Ammon's horn (tissue), 1 donor: Measurements from ENCODE around the gene AP2B1.
A peak's percentile ranks its signal among the peaks of the same experiment; 100 is the strongest.

ENCODE experiments used
- DNase-seq: peaks from one replicate; pipeline ENCODE4 v3.0.0-alpha.2; 2016; ENCODE audit warnings: low spot score

AP2B1 gene

DNA sequence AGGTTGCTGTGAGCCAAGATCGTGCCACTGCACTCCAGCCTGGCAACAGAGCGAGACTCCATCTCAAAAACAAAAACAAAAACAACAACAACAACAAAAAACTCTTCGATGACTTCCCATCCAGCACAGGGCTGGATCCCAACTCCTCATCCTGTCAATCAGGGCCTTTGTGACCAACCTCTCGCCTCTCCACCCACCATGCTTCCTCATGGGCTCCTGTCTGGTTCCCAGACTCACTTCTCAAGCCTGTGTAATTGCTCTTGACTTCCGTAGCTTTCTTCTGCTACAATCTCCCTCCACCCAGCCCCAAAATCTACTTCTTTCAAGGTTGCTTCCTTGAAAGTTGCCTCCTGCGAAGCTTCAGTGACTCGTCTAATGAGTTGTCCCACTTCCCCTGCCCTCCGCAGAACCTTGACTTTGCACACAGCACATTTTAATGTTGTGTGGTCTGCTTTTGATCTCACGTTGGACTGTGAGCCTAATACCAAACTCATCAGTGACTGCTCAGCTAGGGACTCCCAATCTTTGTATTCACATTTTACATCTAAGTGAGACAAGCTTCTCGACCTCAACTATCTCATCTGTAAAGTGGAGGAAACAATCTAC, 143.4 kb downstream of the AP2B1 start:
- DNase-seq: no peak

DNA sequence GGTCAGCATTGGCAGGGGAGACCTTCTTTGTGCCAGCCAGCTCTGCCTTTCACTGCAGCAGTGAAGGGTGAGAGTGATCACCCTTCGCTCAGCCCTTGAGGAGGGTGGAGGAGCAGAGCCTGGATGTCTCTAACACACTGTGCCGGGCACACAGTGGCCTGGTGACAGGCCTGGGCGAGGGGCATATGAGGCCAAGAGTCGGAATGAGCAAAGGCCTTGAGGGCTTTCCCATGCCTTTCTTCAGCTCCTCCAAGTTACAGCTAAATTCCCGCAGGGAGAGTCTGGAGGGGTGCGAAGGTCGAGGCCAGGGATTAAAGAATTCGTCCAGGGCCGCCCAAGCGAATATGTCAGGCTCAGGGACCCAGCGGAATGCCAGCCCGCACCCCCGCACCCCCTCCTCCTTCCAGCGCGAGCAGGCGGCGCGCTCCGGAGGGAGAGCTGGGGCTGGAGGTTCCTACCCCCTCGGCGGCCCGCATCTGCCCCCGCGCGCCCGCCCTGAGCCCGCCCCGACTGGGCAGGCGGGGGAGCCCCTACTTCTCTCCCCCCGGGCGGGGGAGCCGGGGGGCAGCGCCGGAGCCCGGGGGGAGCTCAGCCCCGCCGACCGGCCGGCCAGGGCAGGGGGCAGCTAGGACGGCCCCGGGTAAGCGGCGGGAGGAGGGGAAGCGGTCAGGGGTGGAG, 144.3 kb downstream of the AP2B1 start, which contains the start of gene RASL10B:
Gene RASL10B, plus strand, starts transcription at position 401 of the 678 bp plus-strand sequence. CDS start 3,546 bp downstream, outside the sequence.
- peak; percentile 70 for DNase-seq

DNA sequence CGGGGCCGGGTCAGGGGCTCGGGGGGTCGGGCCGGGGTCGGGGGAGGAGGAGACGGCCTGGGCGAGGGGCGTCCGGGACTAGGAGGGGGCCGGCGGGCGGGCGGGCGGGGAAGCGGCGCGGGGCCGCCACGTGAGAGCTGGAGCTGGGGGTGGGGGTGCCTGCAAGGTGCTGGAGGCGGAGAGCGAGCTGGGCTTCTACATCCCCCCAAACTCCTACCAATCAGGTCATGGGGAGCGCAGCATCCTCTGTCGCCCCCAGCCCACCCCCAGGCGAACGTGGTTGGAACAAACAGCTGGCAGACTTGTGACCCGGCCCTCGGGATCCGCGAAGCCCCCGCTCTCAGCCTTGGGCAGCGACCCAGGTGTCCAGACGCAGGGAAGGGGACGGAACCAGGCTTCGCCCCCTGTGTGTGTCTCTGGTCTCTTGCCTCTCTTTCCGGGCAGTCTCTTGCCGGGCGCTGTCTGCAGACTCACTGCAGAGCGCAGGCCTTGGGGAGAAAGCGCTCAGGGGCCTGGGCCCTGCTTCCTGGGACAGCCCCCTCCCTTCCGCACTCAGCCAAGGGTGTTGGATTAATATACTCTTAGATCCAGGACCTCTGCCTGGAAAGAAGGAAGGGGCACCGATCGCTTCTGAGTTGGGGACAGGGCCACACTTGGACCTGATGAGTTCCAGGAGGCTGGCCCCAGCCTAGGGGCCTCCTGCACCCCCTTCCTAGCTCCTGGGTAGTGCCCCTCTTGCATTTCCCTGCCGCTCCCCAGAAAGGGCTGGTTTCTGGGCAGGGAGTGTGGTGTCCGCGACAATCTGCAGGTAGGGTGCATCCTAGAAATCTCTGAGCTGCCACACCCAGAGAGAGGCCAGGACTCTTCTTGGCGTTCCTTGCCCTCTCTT, 145.0 kb downstream of the AP2B1 start:
- DNase-seq: no peak

DNA sequence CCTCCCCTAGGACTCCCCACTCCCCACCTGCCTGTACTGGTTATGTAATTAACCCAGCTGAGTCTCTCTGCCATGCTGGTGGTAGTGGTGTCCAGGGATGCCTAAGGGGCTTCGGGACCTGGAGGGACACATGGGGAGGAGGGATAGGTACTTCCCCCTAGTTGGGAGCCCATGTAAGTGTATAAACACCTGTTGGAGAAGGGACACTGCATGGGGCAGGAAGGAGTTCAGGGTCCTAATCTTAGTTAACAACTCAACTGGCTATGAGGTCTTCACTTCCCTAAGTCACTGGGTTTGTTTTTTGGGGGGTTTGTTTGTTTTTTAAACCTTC, 145.6 kb downstream of the AP2B1 start:
- no peak for DNase-seq

DNA sequence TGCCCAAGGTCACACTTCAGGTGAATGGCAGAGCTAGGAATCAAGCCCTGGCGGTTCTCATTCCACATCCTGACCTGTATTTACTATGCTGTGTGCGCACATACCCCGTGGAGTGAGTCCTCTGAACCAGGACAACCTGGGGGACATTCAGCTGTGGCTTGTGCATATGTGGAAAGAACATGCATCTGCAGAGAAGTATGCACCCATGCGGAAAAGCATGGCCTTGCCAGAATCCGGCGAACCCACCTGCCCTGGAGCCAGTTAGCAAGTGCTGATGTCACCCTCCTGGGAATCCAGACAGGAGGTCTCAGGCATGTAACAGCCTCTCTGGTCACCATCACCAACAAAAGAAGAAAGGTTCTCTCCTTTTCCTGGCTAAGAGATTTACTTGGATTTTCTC, 146.2 kb downstream of the AP2B1 start:
- DNase-seq: no peak

DNA sequence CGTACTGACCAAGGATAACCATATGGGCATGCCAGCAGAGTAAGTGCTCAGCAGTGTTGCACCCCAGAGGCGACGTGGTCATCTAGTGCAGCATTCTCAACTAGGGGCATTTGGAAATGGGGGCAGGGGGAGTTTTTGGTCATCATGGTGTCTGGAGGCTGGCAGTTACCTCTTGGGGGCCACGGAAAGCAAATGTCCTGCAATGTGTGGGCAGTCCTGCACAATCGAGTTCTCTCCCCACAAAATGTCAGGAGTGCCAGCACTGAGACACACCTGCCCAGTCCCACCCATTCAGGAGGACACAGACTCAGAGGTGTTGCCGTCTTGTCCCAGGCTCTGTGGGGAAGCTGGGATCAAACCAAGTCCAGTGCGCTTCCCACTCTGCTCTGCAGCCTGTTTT, 147.3 kb downstream of the AP2B1 start:
- DNase-seq: no peak

DNA sequence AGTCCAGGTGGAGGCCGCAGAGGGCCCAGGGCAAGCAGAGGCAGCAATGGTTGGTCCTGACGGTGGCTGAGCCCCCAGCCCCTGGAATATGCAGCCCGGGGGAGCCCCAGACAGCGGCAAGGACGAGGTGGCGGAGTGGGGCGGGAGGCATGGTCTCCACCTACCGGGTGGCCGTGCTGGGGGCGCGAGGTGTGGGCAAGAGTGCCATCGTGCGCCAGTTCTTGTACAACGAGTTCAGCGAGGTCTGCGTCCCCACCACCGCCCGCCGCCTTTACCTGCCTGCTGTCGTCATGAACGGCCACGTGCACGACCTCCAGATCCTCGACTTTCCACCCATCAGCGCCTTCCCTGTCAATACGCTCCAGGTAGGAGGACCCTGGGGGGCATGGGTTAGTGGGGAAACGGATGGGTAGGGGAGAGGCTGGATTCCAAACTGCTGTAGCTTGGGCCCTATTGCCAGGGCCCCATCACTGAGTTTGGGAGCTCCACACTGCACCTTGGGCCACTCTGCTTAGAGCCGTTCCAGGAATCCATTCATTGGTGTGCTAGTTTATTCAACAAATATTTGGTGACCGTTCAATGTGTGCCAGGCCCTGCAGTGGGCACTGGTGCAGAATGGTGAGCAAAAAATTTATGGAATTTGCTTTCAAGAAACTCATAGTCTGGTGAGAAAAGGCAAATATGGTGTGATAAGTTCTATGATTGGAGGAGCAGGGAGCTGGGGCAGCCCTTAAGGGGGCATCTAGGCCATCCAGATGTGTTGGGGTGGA, 148.1 kb downstream of the AP2B1 start:
- no peak for DNase-seq

DNA sequence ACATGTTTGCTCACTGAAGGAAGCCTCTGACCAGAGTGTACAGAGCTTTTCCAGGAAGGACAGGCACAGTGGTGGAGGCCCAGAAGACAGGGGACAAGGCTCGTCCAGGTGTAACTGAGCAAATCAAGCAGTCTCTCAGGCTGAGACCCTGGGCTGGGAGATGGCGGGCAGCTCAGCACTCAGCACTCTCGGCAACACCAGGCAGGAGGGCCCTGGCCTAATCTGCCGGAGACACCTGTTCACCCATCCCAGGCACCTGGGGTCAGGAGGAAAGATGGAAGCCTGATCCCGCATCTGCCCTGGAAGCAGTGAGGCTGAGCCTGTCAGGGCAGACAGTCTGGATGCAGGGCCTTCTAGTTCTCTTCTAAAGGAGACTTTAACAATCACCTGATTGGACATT, 149.1 kb downstream of the AP2B1 start:
- DNase-seq: no peak

DNA sequence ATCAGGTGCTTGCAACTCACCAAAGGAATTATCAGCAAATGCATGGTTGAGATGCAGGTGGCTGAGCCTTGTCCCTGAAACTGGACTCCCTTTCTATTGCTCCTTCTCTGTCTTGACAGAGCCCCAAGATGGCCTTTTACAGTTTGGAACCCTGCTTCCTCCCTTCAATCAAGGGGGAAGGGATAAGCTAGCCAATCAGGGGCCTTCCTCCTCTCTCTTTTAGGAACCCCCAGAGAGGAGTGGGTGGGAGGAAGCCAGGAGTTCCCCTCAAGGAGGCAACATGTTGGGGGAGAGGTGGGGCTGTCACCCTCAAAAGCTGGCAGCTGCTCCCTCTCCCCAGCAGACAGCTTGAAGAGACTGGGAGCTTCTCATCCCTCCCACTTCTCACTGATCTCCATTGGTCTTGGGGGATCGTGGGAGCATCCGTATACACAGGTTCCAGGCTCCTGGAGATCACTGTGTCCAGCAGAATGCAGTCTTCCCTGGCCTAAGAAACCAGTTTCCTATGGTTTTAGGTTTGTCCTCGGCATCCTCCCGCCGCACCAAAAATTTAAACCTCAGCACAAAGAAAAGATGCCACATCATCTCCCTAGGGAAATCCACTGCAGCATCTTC, 151.5 kb downstream of the AP2B1 start:
- DNase-seq: no peak

DNA sequence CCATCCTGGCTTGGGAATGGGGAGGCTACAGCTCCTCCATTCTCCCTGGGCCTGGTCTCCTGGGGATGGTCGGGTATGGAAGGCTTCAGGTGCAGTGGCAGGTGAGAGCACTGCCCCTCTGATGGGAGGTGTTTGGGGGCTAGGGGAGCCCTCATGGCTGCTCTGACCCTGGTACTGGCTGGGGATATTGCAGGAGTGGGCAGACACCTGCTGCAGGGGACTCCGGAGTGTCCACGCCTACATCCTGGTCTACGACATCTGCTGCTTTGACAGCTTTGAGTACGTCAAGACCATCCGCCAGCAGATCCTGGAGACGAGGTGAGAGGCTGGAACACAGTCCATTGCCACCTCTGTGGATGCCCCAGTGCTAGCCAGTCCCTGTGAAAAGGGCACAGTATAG, 153.1 kb downstream of the AP2B1 start:
- no peak for DNase-seq

DNA sequence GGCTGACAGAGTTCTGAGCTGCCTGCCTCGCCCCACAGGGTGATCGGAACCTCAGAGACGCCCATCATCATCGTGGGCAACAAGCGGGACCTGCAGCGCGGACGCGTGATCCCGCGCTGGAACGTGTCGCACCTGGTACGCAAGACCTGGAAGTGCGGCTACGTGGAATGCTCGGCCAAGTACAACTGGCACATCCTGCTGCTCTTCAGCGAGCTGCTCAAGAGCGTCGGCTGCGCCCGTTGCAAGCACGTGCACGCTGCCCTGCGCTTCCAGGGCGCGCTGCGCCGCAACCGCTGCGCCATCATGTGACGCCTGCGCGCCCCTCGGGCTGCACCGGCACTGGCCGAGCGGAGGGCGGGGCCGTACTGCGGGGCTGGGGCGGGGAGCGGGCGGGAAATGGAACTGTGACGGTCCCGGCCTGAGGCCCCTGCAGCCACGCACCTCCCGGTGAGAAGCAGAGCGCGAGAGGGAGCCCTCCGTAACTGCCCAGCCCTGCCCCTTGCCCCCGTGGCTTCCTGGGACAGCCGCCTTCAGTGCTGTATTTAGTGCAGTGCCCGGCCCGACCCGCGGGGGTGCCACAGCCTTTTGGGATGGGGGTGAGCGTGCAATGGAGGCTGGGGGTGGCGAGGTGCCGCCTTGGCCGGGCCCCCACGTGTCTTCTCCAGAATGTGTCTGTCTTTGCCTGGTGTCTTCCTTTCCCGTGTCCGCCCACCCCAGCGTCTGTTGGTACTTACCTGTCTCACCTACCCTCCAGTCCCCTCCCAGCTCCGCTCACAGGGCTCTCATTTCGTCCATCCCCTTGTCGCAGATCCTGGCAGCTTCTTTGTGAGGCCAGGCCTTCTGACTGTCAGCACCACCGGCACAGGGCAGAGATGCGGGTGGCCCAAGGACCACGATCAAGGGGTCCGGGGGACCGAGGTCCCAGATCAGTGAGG, 154.1 kb downstream of the AP2B1 start:
- no peak for DNase-seq

DNA sequence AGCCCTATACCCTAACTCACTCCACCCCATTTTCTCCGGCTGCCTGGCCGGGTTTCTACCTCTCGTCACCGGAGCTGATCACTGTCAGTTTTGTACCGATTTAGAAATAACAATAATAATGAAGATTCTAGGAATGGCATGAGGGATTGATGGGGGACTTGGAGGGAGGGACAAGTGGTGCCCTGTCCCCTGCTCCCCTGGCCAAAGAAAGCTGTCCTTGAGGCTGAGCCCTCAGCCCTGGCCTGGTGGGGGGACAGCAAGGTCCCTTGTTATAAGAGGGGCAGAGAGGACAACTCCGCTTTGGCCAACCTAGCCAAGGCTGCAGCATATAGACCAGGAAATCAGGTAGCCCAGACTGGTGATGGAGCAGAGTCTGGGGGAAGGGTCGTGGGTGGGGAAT, 155.4 kb downstream of the AP2B1 start:
- no peak for DNase-seq

DNA sequence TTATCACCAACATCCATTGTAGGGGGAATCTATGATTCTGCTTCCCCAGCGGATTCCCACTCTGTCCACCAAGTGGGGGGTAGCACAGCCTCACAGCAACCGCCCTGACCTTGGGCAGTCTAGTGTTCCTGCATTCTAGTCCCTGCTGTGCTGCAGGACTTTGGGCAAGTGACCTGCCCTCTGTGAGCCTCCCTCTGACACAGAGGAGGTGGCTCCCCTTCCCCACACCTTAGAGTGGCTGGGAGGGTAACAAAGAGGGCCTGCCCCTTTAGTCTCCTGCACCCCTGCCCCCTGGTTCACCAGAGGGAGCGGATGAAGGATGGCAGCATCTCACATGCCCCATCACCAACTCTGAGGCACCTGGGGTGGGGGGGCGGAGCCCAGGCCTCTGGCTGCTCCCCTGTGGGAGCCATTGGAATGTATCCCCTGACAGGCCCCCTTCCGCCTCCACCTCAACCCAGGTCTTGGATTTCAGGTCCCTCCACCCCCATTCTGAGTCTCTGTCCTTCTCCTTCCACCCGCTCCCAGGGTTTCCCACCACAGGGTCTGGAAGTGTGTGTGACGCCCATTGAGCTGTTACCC, 155.9 kb downstream of the AP2B1 start:
- no peak for DNase-seq

DNA sequence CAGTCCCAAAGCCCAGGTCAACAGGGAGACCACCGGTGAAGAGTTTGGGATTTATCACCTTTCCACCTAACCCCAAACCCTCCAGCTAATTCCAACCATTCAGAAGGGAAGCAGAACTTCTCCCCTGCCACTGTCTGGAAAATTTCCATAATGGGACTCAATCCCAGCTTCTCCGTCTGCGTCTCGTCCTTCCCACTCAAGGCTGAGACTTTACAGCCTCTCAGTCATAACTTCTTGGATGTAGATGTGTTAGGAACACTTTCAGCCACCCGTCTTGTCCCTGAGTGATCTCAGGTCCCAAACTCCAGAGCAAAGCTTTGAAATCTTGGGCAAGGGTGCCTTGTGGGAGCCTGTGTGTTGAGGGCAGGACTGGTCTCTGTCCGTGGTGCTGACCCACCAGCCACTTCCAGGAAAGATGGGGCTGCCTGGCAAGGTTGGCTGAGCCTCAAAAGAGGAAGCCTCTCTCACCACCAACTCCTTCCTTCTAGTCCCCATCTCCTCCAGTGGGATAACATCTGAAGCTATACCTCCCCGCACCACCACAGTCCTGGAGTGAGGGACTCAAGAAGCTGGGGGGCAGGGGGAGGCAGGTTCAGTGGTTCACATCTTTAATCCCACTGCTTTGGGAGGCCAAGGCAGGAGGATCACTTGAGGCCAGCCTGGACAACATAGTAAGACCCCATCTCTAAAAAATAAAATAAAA, 156.7 kb downstream of the AP2B1 start:
- no peak for DNase-seq

DNA sequence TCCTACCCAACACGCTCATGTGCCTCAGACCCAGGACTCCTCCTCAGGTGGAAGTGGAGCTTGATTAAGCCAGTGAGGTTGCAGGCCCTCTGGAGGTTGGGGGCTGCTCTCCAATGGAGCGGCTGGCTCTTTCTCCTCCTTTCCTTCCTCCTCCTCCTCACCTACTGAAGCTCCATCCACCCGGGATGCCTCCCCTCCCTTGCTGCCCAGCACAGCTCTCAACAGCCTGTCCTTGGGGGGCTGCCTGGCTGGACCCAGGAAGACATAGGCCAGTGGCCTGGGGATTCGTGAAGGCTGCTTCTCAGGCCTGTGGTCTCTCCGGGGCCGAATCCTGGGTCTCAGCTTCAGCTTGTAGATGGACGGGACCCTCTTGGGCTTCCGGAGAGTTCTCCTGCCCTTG, 157.7 kb downstream of the AP2B1 start:
- DNase-seq: no peak

DNA sequence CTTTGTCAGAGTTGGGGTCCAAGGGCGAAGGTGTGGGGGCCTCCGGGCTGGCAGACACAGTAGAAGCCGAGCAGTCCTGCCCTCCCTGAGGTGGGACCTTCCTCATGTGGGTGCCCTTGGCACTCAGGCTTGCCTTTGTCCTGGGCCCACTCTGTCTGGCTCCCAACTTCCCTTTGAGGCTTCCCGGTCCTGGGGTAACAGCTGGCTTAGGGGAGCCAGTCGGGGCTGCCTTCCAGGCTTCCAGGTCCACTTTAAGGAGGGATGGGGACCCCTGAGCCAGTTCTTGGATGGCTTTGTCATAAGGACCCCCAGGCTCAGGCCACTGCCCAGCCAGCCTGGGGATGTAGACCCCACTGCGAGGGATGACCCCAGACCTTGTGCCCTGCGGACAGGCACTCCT, 158.1 kb downstream of the AP2B1 start:
- no peak for DNase-seq

DNA sequence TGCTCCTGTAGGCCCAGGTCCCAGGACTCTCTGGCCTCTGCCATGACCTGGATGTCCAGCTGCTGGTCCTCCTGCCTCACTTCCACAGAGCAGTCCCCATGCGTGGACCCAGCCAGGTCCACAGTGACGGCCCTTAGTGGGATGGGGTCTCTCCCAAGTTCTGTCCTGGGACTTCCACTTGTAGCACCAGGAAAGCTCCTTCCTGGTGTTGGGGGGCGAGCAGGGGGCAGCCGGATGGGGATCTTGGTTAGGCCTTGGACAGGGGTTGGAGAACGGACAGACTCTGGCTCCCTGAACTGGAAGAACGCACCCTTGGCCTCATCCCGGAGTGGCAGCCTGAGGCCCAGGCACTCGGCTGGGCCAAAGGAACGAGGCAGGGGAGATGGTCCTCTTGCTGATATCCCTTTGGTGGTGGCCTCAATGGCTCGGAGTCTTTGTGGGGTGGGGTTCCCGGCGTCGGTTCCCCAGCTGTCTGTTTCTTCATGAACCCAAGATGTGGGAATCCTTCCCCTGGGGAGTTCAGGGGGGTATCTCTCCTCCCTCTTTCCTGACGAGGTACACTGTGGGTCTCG, 158.7 kb downstream of the AP2B1 start:
- DNase-seq: no peak

DNA sequence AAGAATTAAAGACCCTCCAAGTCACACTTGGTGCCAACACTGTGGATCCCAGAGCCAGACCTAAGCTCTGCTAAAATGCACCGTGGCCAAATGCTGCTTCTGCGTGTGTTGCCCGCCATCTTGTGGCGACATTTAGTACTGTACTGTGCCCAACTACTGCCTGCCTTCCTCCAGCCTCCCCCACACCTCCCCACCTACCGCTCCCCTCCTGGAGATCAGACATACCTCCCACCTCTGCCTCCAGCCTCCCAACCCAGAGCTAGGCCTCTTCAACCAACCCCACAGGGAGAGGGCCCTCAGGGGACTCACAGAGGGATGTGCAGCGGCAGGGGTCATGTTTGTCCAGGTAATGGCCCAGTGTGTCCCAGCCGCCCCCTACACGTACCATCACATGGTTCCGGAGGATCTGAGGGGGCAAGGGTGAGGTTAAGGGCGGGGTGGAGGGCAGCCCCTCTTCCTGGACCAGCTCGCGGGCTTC, 160.5 kb downstream of the AP2B1 start:
- peak; percentile 90 for DNase-seq

DNA sequence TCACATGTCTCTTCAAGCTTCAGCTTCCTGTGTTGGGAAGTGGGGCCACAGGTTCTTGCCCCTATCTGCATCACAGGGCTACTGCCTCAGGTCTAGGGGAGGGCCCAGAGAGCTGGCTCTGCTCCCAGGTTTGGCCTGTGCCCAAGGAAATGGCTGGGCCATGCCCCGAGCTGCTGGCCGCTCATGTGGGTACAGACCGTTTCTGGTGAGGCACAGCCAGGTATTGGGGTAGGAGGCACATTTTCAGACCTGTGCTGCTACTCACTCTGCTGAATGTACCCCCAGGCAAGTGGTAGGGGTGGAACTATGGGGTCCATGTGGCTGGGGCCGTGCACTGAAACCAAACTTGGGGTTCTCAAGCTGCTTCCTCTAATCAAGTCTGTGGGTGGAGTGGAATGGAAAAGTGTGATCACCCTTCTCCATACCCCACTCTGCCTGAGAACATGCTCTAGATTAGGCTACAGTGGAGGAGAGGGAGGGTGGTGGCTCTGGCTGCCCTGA, 161.3 kb downstream of the AP2B1 start:
- DNase-seq: no peak
